ENCODE measurements around the gene ERBB3.

DNA sequence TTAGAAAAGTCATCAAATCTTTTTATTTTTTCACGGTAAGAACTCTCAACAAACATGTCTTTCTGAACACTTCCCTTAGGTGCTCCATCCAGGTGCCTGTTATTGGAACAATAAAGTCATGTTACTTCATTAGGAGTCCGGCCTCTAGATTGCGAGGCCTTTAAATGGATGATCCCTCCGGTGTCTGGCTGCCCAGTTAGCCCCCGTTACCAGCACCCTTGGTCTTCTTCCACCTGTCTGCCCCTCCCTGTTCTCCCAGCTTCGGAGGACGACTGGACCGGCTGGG, 23.8 kb downstream of the ERBB3 start:
- TF ChIP-seq, protein P1, sequence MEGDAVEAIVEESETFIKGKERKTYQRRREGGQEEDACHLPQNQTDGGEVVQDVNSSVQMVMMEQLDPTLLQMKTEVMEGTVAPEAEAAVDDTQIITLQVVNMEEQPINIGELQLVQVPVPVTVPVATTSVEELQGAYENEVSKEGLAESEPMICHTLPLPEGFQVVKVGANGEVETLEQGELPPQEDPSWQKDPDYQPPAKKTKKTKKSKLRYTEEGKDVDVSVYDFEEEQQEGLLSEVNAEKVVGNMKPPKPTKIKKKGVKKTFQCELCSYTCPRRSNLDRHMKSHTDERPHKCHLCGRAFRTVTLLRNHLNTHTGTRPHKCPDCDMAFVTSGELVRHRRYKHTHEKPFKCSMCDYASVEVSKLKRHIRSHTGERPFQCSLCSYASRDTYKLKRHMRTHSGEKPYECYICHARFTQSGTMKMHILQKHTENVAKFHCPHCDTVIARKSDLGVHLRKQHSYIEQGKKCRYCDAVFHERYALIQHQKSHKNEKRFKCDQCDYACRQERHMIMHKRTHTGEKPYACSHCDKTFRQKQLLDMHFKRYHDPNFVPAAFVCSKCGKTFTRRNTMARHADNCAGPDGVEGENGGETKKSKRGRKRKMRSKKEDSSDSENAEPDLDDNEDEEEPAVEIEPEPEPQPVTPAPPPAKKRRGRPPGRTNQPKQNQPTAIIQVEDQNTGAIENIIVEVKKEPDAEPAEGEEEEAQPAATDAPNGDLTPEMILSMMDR (conservative IDR thresholded peaks at IDR 0.05; ENCODE audit: low read depth, low read length): no peak
- no peak for TF ChIP-seq EZH2 (IDR thresholded peaks at IDR 0.05; ENCODE audit: low read length, unreplicated experiment)

Data from PC-3 (cell line).